LNCAP (cell line): ENCODE results near the gene MUC5B.

Experiments
- TF ChIP-seq, protein P1 (sequence below): fragments of 450-650 bp; IDR thresholded peaks from 2 replicates; pipeline ENCODE4 v1.5.1; 2017; ENCODE audit warnings: mild to moderate bottlenecking

The MUC5B gene

GRCh38 chr11:1227551-1228100 is 4.8 kb downstream of the MUC5B start:
- TF ChIP-seq, protein P1, sequence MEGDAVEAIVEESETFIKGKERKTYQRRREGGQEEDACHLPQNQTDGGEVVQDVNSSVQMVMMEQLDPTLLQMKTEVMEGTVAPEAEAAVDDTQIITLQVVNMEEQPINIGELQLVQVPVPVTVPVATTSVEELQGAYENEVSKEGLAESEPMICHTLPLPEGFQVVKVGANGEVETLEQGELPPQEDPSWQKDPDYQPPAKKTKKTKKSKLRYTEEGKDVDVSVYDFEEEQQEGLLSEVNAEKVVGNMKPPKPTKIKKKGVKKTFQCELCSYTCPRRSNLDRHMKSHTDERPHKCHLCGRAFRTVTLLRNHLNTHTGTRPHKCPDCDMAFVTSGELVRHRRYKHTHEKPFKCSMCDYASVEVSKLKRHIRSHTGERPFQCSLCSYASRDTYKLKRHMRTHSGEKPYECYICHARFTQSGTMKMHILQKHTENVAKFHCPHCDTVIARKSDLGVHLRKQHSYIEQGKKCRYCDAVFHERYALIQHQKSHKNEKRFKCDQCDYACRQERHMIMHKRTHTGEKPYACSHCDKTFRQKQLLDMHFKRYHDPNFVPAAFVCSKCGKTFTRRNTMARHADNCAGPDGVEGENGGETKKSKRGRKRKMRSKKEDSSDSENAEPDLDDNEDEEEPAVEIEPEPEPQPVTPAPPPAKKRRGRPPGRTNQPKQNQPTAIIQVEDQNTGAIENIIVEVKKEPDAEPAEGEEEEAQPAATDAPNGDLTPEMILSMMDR, result no peak

GRCh38 chr11:1228101-1228821 is 5.4 kb downstream of the MUC5B start:
- TF ChIP-seq, protein P1, result no peak

- TF ChIP-seq, protein P1, result no peak
Observed at GRCh38 chr11:1228921-1229451, 6.1 kb downstream of the MUC5B start.

GRCh38 chr11:1229471-1230120 is 6.7 kb downstream of the MUC5B start:
- TF ChIP-seq, protein P1, result no peak

DNA sequence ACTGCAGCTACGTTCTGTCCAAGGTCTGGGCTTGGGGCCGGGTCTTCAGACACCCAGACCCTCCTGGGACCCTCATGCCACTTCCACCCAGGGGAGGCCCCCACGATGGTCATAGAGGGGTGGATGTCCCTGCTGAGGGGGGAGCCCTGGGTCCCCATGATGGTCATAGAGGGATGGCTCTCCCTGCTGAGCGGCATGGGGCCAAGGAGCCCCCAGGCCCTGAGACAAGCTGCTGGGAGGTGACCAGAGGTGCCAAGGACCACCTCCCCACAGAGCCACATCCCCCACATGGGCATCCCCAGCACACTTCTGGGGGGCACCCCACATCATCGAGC is 7.2 kb downstream of the MUC5B start:
- TF ChIP-seq, protein P1, result no peak

DNA sequence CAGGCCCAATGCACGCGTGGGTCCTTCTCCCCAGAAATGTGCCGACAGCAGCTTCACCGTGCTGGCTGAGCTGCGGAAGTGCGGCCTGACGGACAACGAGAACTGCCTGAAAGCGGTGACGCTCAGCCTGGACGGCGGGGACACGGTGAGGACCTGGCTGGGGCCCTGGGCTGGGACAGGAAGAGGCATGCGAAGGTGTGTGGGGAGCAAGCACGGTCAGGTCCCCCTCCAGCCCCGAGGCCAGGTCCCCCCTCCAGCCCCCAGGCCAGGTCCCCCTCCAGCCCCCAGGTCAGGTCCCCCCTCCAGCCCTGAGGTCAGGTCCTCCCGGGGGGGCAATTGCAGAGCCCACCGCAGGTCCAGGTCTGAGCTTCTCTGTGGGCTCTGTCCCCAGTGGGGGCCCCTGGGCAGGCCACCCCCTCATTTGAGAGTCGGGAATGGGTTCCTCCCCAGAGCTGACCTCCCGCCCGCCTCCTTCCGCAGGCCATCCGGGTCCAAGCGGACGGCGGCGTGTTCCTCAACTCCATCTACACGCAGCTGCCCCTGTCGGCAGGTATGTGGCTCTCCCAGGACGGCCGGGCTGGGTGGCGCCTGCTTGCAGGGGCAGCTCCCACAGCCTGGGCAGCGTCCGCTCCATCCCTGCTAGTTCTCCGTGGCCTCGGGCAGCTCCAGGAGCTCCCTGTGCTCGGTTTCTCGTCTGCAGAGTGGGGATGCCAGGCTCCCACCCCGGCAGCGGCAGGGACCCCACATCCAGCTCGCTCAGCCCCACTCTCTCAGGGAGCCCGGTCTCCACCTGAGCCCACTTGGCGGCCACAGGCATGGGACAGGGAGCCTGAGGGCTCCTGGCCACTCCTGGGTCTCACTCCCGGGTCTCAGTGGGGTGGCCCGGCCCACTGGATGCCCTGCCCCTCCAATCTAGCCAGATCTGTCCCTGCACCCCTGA is 7.9 kb downstream of the MUC5B start:
- TF ChIP-seq, protein P1, result no peak

DNA sequence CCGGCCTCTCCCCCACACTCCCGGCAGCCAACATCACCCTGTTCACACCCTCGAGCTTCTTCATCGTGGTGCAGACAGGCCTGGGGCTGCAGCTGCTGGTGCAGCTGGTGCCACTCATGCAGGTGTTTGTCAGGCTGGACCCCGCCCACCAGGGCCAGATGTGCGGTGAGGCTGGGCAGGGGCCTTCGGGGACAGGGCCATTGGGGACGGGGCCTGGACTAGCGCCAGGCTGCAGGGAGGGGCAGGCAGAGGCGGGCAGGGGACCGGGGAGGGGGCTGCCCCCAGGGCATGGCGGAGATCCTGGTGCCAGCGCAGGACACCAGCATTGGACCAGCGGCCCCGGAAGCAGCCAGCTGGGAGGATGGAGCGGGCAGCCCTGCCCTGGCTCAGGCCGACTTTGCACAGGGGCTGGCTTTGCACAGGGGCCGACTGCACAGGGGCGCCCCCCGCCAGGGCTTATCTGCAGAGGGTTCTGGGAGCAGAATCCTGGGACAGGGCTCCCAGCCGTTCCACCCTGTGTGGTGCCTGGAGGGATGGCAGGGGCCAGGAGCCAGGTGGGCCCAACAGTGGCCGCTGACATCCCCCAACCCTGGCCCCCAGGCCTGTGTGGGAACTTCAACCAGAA is 8.6 kb downstream of the MUC5B start:
- TF ChIP-seq, protein P1, result no peak
